ENCODE results near the gene OR9Q2. TPM values are rescaled to one million over a fixed set of nuclear protein-coding genes. Genes with fewer than 3 reads are reported as not detected.

The OR9Q2 gene
- total RNA-seq, 1 experiment from 2014 or later, result not detected

DNA sequence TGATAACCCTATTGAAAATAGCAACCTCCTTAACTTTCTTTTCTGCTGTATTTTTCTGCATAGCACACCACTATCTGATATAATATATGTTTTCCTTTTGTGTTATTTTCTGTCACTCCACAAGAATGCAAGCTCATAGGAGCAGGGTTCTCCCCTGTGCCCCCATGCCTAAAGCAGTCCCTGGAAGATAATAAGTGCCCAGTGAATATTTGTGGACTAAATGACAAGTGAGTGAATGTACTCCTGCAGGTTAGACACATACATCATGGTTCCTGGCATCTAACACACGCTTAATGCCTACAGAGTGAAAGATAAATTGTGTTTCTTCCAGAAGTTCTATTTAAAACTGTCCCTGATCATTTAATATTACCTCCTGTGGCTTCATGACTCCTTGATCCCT is 23.9 kb upstream of the OR9Q2 start:
- CTCF ChIA-PET, result no interaction called here
- DNase-seq, result no peak
- H3K4me3 Mint-ChIP-seq (ENCODE audit: low read depth, unreplicated experiment), result no peak overlapping the region
- TF ChIP-seq, protein P1, sequence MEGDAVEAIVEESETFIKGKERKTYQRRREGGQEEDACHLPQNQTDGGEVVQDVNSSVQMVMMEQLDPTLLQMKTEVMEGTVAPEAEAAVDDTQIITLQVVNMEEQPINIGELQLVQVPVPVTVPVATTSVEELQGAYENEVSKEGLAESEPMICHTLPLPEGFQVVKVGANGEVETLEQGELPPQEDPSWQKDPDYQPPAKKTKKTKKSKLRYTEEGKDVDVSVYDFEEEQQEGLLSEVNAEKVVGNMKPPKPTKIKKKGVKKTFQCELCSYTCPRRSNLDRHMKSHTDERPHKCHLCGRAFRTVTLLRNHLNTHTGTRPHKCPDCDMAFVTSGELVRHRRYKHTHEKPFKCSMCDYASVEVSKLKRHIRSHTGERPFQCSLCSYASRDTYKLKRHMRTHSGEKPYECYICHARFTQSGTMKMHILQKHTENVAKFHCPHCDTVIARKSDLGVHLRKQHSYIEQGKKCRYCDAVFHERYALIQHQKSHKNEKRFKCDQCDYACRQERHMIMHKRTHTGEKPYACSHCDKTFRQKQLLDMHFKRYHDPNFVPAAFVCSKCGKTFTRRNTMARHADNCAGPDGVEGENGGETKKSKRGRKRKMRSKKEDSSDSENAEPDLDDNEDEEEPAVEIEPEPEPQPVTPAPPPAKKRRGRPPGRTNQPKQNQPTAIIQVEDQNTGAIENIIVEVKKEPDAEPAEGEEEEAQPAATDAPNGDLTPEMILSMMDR (IDR thresholded peaks at IDR 0.05; ENCODE audit: unreplicated experiment), result no peak
- no peak overlapping the region for H3K27ac Mint-ChIP-seq (ENCODE audit: unreplicated experiment)
- H3K27me3 Mint-ChIP-seq (ENCODE audit: unreplicated experiment), result no peaks in the 10 kb centered on the region
- no peaks in the 10 kb centered on the region for H3K36me3 Mint-ChIP-seq (ENCODE audit: insufficient read depth, unreplicated experiment)
- peaks cover 8% of the 10 kb centered on the region for H3K4me1 Mint-ChIP-seq (ENCODE audit: low read depth, unreplicated experiment)
- intact Hi-C loops (cut with micrococcal nuclease; ENCODE audit: unreplicated experiment), result no loop called here
- H3K9me3 Mint-ChIP-seq (ENCODE audit: low read depth, unreplicated experiment), result no peaks in the 10 kb centered on the region
- no TSS peak for BruUV-seq (replicated peaks)

DNA sequence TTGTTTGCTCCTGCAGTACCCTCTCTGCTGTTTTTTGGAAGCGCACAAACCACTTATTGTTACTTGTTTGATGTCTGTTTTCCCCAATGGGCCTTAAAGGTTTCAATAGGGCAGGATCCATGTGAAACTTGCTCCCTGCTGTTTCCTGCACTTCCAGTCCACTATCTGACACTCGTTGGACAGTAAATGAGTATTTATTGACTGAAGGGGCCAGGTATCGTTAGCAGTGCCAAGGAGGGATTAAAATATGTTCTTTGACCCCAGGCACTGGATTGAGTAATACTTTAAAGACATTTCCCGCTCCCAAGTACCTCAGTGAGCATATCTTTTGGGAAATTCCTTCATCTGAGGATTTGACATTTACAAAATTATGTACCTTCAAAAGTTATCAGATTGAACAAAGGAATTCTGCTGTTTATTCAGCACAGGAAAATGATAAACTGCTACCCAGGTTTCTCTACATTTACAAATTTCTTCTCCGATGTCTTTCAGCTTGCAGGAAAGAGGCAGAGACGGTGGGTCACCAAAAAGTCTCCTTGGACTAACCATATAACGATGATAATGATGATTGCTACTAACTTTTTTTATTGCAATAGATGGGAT is 23.3 kb upstream of the OR9Q2 start:
- TF ChIP-seq, protein P1 (IDR thresholded peaks at IDR 0.05; ENCODE audit: unreplicated experiment), result no peak
- DNase-seq, result no peak
- intact Hi-C loops (cut with micrococcal nuclease; ENCODE audit: unreplicated experiment), result no loop called here
- no TSS peak for BruUV-seq (replicated peaks)
- CTCF ChIA-PET, result no interaction called here
- Mint-ChIP-seq H3K36me3 (ENCODE audit: insufficient read depth, unreplicated experiment) (no peaks in the 10 kb centered on the region), H3K4me3 (ENCODE audit: low read depth, unreplicated experiment) (no peak overlapping the region), H3K27me3 (ENCODE audit: unreplicated experiment) (no peaks in the 10 kb centered on the region), H3K9me3 (ENCODE audit: low read depth, unreplicated experiment) (no peaks in the 10 kb centered on the region), H3K4me1 (ENCODE audit: low read depth, unreplicated experiment) (peaks cover 8% of the 10 kb centered on the region), H3K27ac (ENCODE audit: unreplicated experiment) (no peak overlapping the region)

DNA sequence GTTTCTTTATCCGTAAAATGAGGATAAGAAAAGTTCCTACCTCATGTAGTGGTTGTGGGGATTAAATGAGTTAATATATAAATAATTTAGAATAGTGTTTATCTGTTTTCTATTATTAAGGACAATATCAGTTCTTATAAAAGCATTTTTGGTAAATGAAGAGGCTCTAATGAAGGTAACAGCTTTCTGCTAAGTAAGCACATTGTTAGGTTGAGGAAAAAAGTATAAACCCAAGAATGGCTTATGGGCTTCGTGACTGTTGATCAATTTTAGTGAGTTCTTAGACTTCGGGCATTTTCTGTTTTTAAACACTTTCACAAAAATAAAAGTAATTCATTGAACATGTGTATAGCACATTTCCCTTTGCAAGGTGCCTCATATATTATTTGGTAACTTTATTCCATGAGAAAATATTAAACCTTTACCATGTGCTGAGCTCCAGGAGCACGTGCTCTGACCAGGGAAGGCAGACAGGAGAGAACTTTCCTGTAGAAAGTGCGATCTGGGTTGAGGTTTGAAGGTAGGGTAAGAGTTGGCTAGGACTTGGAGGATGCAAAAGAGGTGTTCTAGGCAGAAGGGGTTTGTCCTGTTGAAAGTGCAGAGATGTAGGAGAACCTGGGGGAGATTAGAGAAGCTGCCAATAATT is 11.3 kb upstream of the OR9Q2 start:
- Mint-ChIP-seq H3K27ac (ENCODE audit: unreplicated experiment) (no peak overlapping the region), H3K4me1 (ENCODE audit: low read depth, unreplicated experiment) (no peaks in the 10 kb centered on the region), H3K4me3 (ENCODE audit: low read depth, unreplicated experiment) (no peak overlapping the region), H3K36me3 (ENCODE audit: insufficient read depth, unreplicated experiment) (no peaks in the 10 kb centered on the region), H3K9me3 (ENCODE audit: low read depth, unreplicated experiment) (peaks cover 4% of the 10 kb centered on the region), H3K27me3 (ENCODE audit: unreplicated experiment) (no peaks in the 10 kb centered on the region)
- CTCF ChIA-PET, result no interaction called here
- no TSS peak for BruUV-seq (replicated peaks)
- intact Hi-C loops (cut with micrococcal nuclease; ENCODE audit: unreplicated experiment), result no loop called here
- no peak for DNase-seq
- TF ChIP-seq, protein P1 (IDR thresholded peaks at IDR 0.05; ENCODE audit: unreplicated experiment), result no peak

DNA sequence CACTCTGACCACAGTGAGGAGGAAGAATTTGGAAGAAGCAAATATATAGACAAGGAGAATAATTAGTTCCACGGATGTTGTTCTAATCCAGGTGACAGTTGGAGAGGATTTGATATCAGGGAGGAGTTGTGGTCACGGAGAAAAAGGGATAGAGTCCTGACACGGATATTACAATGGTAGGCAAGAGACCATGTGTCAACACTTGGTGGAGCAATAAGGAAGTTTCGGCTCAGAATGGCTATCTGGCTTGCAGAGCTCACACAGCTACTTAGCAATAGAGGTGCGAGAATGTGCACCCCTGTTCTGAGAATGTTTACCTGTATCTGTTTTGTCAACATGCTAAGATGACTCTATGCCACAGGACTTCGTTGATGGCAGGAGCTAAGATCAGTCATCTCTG is 10.4 kb upstream of the OR9Q2 start:
- Mint-ChIP-seq H3K27me3 (ENCODE audit: unreplicated experiment) (no peaks in the 10 kb centered on the region), H3K9me3 (ENCODE audit: low read depth, unreplicated experiment) (peaks cover 4% of the 10 kb centered on the region), H3K4me3 (ENCODE audit: low read depth, unreplicated experiment) (no peak overlapping the region), H3K36me3 (ENCODE audit: insufficient read depth, unreplicated experiment) (no peaks in the 10 kb centered on the region), H3K4me1 (ENCODE audit: low read depth, unreplicated experiment) (no peaks in the 10 kb centered on the region), H3K27ac (ENCODE audit: unreplicated experiment) (no peak overlapping the region)
- intact Hi-C loops (cut with micrococcal nuclease; ENCODE audit: unreplicated experiment), result no loop called here
- BruUV-seq (replicated peaks), result no TSS peak
- no peak for DNase-seq
- CTCF ChIA-PET, result no interaction called here
- TF ChIP-seq, protein P1 (IDR thresholded peaks at IDR 0.05; ENCODE audit: unreplicated experiment), result no peak

Data from Calu3 (cell line).